Uterus (tissue), 4 donors: ENCODE data around the gene ZNF780B. TPM values are rescaled to one million over a fixed set of nuclear protein-coding genes. Genes with fewer than 3 reads are reported as not detected.

Experiments
- DNase-seq, 2 donors: peaks; one replicate each; pipeline ENCODE4 v3.0.0-alpha.2; 2019 to 2020
- H3K27ac ChIP-seq, 2 donors: fragments of 200-600 bp; sonication (generic); 1 replicate in 1 of 2; 2 replicates in 1 of 2; pipeline ENCODE4 v1.5.1; 2016 to 2018
- H3K27me3 ChIP-seq, 2 donors: fragments of 200-600 bp; sonication (generic); one replicate each; pipeline ENCODE4 v1.5.1; 2018 to 2019; ENCODE audit warnings: control low read depth in 1 of 2
- H3K36me3 ChIP-seq, 2 donors: fragments of 200-600 bp; sonication (generic); one replicate each; pipeline ENCODE4 v1.5.1; 2019; ENCODE audit warnings: control low read depth in 1 of 2
- H3K4me1 ChIP-seq, 2 donors: fragments of 200-600 bp; sonication (generic); one replicate each; pipeline ENCODE4 v1.5.1; 2018 to 2019; ENCODE audit warnings: control low read depth in 1 of 2
- H3K4me3 ChIP-seq, 2 donors: fragments of 200-600 bp; sonication (generic); 1 replicate in 1 of 2; 2 replicates in 1 of 2; pipeline ENCODE4 v1.5.1; 2018 to 2019; ENCODE audit warnings: mild to moderate bottlenecking in 1 of 2
- H3K9me3 ChIP-seq, 2 donors: fragments of 200-600 bp; sonication (generic); one replicate each; pipeline ENCODE4 v1.5.1; 2019; ENCODE audit warnings: control low read depth in 1 of 2
- CTCF ChIP-seq, 4 experiments: fragments of 200-600 bp in 2 of 4; fragments of 450-650 bp in 2 of 4; sonication (generic) in 2 of 4; IDR thresholded peaks; one replicate each; pipeline ENCODE4 v1.5.1; 2016 to 2019; ENCODE audit warnings: antibody characterized with exemption in 4 of 4, mild to moderate bottlenecking in 2 of 4, moderate library complexity in 1 of 4
- POLR2A ChIP-seq, 2 donors: fragments of 450-650 bp; IDR thresholded peaks; one replicate each; pipeline ENCODE4 v1.6.1; 2016; ENCODE audit warnings: antibody characterized with exemption in 2 of 2, mild to moderate bottlenecking in 1 of 2, moderate library complexity in 1 of 2
- intact Hi-C: fragments of 100-400 bp; cut with DNase I; formaldehyde crosslinking; loops from one replicate; pipeline ENCODE4 v1.15.1; 2023; ENCODE audit warnings: low total_unique reads
- total RNA-seq, 4 donors: library from RNA; depleted of rRNA in 3 of 4; stranded (reverse); fragments of >200 nt in 3 of 4; gene quantifications; one replicate each; pipeline versions ENCODE4 v1.1.0 to v1.2.4, GENCODE V29; 2014 to 2023
- donor health status: DM: yes; HTN: yes; CAD: no.

ZNF780B gene
- total RNA-seq, 4 donors from 2014 or later, result 8.2 to 48.3 (median 18.2) TPM

- H3K4me3 ChIP-seq, result no peak overlapping the region
- no peaks in the 10 kb centered on the region for H3K27me3 ChIP-seq
- H3K4me1 ChIP-seq, result no peaks in the 10 kb centered on the region
- no peak overlapping the region for H3K27ac ChIP-seq
- peaks cover 0 to 31% of the 10 kb centered on the region in 2 donors for H3K9me3 ChIP-seq
- TF ChIP-seq POLR2A (IDR thresholded peaks at IDR 0.05) (no peak), CTCF (IDR thresholded peaks at IDR 0.05) (no peak)
- intact Hi-C loops, result no loop called here
- no peaks in the 10 kb centered on the region for H3K36me3 ChIP-seq
- no peak for DNase-seq
Observed at GRCh38 chr19:39987167-39987566, 68.9 kb downstream of the ZNF780B start.

GRCh38 chr19:39986643-39987042 is 69.4 kb downstream of the ZNF780B start:
- Histone ChIP-seq H3K27me3 (no peaks in the 10 kb centered on the region), H3K27ac (no peak overlapping the region), H3K4me1 (no peaks in the 10 kb centered on the region), H3K9me3 (peaks cover 0 to 31% of the 10 kb centered on the region in 2 donors), H3K36me3 (no peaks in the 10 kb centered on the region), H3K4me3 (no peak overlapping the region)
- TF ChIP-seq CTCF (IDR thresholded peaks at IDR 0.05) (no peak), POLR2A (IDR thresholded peaks at IDR 0.05) (no peak)
- no peak for DNase-seq
- intact Hi-C loops, result no loop called here

GRCh38 chr19:39983695-39984300 is 72.2 kb downstream of the ZNF780B start:
- no peaks in the 10 kb centered on the region for H3K36me3 ChIP-seq
- no peak for DNase-seq
- H3K4me3 ChIP-seq, result no peak overlapping the region
- peaks cover 0 to 31% of the 10 kb centered on the region in 2 donors for H3K9me3 ChIP-seq
- H3K27ac ChIP-seq, result no peak overlapping the region
- no peaks in the 10 kb centered on the region for H3K27me3 ChIP-seq
- H3K4me1 ChIP-seq, result no peaks in the 10 kb centered on the region
- intact Hi-C loops, result no loop called here
- TF ChIP-seq POLR2A (IDR thresholded peaks at IDR 0.05) (no peak), CTCF (IDR thresholded peaks at IDR 0.05) (no peak)

GRCh38 chr19:39982883-39983282 is 73.1 kb downstream of the ZNF780B start:
- no peak for DNase-seq
- peaks cover 0 to 27% of the 10 kb centered on the region in 2 donors for H3K9me3 ChIP-seq
- no peaks in the 10 kb centered on the region for H3K27me3 ChIP-seq
- intact Hi-C loops, result no loop called here
- H3K4me1 ChIP-seq, result no peaks in the 10 kb centered on the region
- no peaks in the 10 kb centered on the region for H3K36me3 ChIP-seq
- H3K27ac ChIP-seq, result no peak overlapping the region
- TF ChIP-seq CTCF (IDR thresholded peaks at IDR 0.05) (no peak), POLR2A (IDR thresholded peaks at IDR 0.05) (no peak)
- H3K4me3 ChIP-seq, result no peak overlapping the region

Other genes starting within 250 kb of the ZNF780B start
- 10 to 100 TPM in 2 of 4 donors, 1 to 10 TPM in 2; 1.3 to 15.0 (median 10.1) TPM for gene DYRK1B, start 222.1 kb downstream of the ZNF780B start, total RNA-seq
- gene FBL, start 209.9 kb downstream of the ZNF780B start, total RNA-seq, result 100 to 1,000 TPM in 3 of 4 donors, 10 to 100 TPM in 1; 71.7 to 327 (median 277) TPM
- gene FCGBP, start 121.6 kb downstream of the ZNF780B start, total RNA-seq, result 10 to 100 TPM in 3 of 4 donors, 1 to 10 TPM in 1; 3.8 to 34.7 (median 11.4) TPM
- 100 to 1,000 TPM in 1 of 4 donors, 10 to 100 TPM in 3; 59.4 to 162 (median 67.2) TPM for gene PSMC4, start 85.1 kb downstream of the ZNF780B start, total RNA-seq
- 10 to 100 TPM in 1 of 4 donors, 1 to 10 TPM in 3; 1.0 to 18.9 (median 6.3) TPM for gene ZNF546, start 59.2 kb downstream of the ZNF780B start, total RNA-seq
- 10 to 100 TPM in 3 of 4 donors, 1 to 10 TPM in 1; 9.4 to 52.9 (median 18.5) TPM for gene ZNF780A, start 34.7 kb upstream of the ZNF780B start, total RNA-seq
- 10 to 100 TPM in 1 of 4 donors, 1 to 10 TPM in 3; 1.0 to 29.0 (median 3.1) TPM for gene MAP3K10, start 135.2 kb upstream of the ZNF780B start, total RNA-seq
- not detected for gene TTC9B, start 162.2 kb upstream of the ZNF780B start, total RNA-seq
- under 1 TPM in 2 of 4 donors, not detected in 2; 0.21 to 0.61 TPM for gene CCNP, start 170.5 kb upstream of the ZNF780B start, total RNA-seq
- 100 to 1,000 TPM in 2 of 4 donors, 10 to 100 TPM in 2; 32.6 to 177 (median 95.2) TPM for gene AKT2, start 229.1 kb upstream of the ZNF780B start, total RNA-seq